HL-60 (cell line): Measurements from ENCODE around the gene DYNC1H1.

Source experiments
- POLR2AphosphoS5 ChIP-seq: IDR thresholded peaks from 2 replicates; pipeline ENCODE4 v1.6.1; 2012; ENCODE audit warnings: low read depth
- SPI1 ChIP-seq: IDR thresholded peaks from 2 replicates; pipeline ENCODE4 v1.6.1; 2012; ENCODE audit warnings: low read depth, mild to moderate bottlenecking, borderline replicate concordance
- TF ChIP-seq, protein P1 (sequence below): IDR thresholded peaks from one replicate; pipeline ENCODE4 v1.5.1; 2011; ENCODE audit warnings: low read length, control low read depth, inconsistent platforms; ENCODE audit not compliant: insufficient read depth
- TF ChIP-seq, protein P2 (sequence below): IDR thresholded peaks from 2 replicates; pipeline ENCODE4 v1.6.1; 2012; ENCODE audit warnings: low read depth; ENCODE audit not compliant: insufficient replicate concordance

DNA sequence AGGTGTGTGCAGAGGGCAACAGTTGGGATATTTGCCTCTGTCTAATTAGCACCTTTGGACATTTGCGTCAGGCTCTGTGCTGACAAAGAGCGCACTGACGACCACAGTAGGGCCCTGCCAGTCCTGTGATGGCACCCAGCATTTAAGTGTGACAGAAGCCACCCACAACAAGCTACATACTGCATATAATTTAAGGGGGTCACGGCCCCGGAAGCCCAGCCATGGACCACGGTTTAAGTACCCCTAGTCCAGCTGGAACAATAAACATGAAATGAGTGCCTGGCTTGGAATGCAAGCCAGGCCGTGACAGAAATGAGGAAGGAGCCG is 16.8 kb upstream of the DYNC1H1 start:
- TF ChIP-seq, protein P1, sequence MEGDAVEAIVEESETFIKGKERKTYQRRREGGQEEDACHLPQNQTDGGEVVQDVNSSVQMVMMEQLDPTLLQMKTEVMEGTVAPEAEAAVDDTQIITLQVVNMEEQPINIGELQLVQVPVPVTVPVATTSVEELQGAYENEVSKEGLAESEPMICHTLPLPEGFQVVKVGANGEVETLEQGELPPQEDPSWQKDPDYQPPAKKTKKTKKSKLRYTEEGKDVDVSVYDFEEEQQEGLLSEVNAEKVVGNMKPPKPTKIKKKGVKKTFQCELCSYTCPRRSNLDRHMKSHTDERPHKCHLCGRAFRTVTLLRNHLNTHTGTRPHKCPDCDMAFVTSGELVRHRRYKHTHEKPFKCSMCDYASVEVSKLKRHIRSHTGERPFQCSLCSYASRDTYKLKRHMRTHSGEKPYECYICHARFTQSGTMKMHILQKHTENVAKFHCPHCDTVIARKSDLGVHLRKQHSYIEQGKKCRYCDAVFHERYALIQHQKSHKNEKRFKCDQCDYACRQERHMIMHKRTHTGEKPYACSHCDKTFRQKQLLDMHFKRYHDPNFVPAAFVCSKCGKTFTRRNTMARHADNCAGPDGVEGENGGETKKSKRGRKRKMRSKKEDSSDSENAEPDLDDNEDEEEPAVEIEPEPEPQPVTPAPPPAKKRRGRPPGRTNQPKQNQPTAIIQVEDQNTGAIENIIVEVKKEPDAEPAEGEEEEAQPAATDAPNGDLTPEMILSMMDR: no peak
- TF ChIP-seq POLR2AphosphoS5: no peak
- TF ChIP-seq SPI1: no peak
- TF ChIP-seq, protein P2, sequence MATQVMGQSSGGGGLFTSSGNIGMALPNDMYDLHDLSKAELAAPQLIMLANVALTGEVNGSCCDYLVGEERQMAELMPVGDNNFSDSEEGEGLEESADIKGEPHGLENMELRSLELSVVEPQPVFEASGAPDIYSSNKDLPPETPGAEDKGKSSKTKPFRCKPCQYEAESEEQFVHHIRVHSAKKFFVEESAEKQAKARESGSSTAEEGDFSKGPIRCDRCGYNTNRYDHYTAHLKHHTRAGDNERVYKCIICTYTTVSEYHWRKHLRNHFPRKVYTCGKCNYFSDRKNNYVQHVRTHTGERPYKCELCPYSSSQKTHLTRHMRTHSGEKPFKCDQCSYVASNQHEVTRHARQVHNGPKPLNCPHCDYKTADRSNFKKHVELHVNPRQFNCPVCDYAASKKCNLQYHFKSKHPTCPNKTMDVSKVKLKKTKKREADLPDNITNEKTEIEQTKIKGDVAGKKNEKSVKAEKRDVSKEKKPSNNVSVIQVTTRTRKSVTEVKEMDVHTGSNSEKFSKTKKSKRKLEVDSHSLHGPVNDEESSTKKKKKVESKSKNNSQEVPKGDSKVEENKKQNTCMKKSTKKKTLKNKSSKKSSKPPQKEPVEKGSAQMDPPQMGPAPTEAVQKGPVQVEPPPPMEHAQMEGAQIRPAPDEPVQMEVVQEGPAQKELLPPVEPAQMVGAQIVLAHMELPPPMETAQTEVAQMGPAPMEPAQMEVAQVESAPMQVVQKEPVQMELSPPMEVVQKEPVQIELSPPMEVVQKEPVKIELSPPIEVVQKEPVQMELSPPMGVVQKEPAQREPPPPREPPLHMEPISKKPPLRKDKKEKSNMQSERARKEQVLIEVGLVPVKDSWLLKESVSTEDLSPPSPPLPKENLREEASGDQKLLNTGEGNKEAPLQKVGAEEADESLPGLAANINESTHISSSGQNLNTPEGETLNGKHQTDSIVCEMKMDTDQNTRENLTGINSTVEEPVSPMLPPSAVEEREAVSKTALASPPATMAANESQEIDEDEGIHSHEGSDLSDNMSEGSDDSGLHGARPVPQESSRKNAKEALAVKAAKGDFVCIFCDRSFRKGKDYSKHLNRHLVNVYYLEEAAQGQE: no peak
